HG03139 (cell line): Measurements from ENCODE around the gene TIAM2.
"Not testable (repeated sequence)": the region's sequence is repeated elsewhere in the genome, so short reads cannot be mapped to it uniquely, and the experiment has no call there.

Experiments used
- ATAC-seq: cut with Tn5 transposase; IDR thresholded peaks from one replicate; pipeline ENCODE4 v1.9.1; 2021; ENCODE audit not compliant: unreplicated experiment

The TIAM2 gene

DNA sequence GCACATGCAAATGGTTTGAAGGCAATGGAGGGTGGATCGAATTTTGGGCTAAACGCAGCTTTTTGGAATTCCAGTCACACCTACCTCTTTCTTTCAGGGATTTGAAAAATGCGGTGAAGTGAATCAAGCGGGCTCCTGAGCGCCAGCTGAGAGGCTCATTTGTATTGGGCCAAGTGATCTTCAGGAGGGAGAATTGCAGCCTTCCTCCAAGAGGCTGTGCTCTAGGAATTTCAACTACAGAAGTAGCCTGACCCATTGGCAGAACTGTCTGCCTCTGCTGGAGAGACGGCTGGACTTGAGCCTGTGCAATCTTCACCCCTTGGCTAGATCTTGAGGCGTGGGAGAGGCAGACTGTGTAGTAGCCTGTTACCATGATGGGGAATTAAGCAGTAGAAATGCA, 5.7 kb upstream of the TIAM2 start:
- ATAC-seq: no peak

DNA sequence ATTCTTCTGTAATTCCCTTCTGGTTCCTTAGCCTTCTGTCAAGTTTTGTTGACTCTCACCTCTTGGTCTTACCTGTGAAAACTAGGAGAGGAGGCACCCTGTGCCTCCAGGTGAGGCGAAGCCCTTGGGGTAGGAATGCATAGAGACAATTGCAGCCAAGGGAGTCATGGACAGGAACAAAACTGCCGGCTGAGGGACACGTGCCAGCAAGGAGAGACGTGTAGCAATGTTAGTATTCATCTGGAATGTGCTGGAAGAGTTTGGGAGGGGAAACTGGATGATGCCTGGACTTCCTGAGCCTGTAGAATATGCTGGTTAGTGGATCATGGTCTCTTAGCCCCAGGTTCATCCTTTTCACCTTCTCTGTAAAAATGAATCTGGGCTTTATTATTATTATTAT, 3.9 kb upstream of the TIAM2 start:
- ATAC-seq: no peak

DNA sequence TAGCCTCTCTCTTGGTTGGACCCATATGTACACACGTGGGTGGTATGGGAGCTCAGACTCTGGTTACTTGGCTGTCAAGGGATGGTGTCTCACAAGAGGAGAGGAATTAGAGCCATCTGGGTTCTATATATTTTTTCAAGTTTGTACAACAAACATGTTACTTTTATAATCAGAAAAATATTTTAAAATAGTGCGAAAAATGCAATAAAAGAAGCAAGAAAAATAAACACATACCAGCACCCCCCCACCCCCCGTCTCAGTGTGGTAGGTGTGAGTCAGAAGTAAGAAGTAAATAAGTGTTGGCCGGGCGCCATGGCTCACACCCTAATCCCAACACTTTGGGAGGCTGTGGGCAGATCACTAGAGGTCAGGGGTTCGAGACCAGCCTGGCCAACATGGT, 2.1 kb upstream of the TIAM2 start:
- no peak for ATAC-seq

DNA sequence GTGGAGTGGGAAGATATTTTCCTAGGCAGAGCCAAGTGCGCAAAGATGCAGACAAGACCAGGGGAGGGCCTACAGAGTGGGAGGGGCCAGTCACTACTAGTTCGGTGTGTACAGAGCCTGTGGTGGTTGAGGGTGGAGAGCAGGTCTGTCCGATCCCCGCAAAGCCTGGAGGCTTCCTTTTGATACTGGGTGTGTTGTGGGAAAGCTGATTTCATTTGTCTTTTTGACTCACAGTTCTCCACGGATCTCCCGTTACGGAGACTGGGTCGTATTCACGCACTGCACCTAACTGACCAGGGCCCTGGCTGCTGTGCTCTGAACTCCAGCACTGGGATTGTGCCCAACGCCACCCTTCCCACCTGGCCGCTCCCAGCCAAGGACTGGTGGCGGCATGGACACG, 1.4 kb upstream of the TIAM2 start:
- no peak for ATAC-seq

DNA sequence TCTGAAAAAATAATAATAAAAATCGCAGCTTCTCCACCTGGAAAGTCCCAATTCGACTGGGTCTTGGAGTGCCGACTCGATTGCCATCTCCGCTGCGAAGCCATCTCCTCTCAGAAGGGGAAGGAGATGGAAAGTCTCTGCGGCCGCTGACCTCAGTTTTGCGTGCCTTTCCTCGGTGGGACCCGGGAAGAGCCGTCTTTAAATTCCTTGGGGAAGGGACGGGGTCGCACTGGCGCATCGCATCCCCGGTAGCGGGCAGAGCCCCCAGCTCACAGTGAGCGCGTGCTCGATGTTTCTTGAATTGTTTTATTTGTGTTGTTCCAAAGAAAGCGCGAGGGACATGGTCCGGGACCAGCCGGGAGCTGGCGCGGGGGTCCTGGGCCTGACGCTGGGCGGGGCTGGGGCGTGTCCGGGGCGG, 270 bp upstream of the TIAM2 start:
- ATAC-seq: no peak

DNA sequence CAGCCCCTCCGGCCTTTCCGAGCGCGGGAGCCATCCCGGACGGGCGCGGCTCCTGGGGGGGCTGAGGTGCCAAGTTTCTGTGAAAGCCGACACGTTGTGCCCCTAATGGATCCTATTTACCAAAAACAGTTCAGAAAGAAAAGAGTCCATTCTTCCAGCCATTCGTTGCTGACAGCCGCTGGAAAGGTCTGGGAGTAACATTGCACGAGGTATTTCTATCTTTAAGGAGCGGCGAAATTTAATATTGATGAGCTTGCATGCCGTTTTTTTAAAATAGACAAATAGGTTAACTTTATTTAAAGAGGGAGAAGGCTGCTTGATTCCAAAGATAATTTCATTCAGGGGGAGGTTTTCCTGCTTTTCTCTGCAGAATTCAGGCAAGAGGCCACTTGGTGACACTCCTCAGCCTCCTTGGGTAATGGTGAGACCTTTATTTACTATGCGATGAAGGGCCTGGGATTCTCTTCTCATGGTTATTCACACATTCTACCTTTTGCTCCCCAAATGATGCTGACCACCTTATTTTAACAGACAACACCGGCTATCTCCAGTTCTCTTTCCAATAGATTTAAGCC, 988 bp downstream of the TIAM2 start:
- no peak for ATAC-seq

DNA sequence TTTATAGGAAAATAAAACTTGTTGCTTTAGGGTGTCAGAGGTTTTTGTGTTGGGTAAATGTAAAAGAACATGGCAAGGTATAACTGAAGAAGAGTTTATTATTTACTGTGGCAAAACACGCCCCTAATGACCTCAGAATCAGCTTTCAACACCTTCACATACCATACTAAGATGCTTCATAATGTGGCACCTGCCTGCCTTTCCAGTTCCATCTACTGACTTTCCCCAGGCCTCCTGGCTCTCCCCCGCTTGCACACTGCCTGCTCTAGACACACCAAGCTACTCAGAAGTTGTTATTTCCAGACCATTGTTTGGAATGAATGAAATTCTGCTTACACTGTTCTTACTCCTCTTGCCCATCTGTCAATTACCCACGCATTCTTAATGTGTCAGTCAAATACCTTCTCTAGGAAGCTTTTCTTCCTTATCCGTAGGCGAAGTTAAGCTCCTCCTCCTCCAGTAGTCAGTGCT, 1.8 kb downstream of the TIAM2 start:
- ATAC-seq: no peak

DNA sequence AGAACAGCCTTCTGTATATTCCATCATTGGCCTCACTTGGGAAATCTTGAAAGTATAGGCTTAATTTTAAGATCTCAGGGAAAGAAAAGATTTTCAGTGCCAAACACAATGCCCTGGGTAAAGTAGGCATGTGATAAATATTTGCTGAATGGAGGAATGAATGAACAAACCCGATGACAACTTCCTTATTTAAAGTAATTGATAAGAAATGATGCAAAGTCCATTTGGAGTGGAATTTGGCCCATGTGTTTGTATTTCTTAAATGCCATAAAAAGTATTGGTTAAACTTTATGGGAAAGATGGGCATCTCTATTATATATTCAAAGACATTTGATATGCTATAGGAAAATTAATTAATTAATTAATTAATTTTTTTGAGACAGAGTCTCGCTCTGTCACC, 3.7 kb downstream of the TIAM2 start:
- no peak for ATAC-seq

DNA sequence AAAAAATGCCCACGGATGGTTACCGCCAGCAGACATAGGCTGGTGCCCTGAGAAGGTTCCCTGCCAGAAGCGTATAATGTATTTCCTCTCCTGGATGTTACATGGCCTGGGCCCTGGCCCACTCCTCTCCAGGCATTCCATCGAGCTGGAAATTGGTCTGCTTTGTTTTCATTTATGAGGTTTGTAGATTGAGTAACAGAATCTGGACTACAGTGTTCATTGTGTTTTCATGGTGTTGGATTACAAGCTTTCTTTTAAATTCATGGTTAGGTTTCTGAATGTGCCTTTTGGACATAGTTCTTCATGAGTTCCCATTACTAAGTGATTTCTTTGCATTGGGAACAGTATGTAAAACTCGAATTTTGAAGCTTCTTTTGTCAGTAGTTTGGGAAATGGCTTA, 6.4 kb downstream of the TIAM2 start:
- no peak for ATAC-seq

DNA sequence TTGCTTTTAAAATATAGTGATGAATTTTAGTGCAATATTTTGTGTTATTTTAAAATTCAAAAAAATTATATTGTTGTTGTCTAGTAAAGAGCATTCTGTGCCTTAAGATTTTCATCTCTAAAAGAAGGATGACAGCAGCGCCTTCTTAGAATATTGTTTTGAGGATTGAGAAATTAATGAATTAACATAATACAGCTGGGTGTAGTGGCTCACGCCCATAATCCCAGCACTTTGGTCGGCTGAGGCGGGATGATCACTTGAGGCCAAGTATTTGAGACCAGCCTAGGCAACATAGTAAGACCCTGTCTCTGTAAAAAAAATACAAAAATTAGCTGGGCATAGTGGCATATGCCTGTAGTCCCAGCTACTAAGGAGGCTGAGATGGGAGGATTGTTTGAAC, 6.8 kb downstream of the TIAM2 start:
- ATAC-seq: no peak

DNA sequence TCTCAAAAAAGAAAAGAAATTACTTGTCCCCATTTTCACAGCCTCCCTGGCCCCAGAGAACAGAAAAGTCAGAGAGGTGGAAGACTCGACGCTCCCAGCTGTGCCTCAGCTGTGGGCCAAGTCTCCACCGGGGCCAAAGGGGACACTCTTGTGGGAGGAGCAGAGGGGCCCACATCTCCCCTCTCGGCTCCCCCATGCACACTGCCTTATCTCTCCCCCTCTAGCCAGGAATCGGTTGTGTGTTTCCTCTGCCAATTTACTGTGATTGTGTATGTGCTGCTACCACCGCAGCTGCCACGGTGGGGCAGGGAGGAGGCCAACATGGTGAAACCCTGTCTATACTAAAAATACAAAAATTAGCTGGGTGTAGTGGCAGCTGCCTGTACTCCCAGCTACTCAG, 8.4 kb downstream of the TIAM2 start:
- ATAC-seq: no peak

DNA sequence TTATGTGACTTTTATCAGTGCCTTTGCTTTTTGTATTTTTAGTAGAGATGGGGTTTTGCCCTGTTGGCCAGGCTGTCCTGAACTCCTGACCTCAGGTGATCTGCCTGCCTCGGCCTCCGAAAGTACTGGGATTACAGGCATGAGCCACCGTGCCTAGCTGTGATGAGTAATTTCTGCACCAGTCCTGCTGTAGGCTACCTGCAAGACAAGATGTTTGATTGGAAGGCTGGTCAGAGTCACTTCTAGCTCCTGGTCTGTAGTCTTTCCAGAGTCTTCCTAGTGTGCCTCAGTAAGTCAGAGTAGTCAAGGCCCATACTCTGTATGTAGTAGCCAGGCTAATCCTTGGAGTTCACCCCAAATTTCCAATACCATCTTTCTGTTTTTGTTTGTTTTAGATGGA, 8.9 kb downstream of the TIAM2 start:
- no peak for ATAC-seq

DNA sequence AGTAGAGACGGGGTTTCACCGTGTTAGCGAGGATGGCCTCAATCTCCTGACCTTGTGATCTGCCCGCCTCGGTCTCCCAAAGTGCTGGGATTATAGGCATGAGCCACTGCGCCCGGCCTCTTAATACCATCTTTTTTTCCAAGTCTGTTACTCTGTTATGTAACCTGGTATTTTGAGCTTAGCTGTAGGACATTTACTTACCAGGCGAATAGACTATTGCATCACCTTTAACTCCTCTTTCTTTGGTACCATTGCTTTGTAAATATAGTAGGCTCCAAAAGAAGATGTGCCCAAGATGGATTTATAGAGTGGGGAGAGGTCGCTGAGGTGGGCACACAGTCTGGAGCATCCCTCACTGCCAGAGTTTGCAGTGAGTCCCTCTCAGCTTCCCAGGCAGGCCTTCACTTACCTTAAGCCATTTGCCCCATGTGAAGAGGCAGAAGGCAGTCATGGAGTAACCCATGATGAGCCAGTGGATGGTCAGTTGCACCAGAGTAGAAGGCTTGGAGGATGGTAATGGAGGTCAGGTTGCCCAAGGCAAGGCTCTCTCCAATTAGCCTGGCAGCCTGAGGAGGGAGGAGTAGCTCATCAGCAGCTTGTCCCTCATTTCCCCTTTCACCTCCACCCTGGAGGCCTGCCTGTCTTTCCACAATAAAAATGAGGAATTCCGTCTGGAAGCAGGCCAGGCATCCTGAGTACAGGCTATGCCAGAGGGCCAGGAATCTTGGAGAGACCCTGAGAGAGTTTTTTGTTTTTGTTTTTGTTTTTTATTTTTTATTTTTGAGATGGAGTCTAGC, 9.7 kb downstream of the TIAM2 start:
- ATAC-seq: no peak

DNA sequence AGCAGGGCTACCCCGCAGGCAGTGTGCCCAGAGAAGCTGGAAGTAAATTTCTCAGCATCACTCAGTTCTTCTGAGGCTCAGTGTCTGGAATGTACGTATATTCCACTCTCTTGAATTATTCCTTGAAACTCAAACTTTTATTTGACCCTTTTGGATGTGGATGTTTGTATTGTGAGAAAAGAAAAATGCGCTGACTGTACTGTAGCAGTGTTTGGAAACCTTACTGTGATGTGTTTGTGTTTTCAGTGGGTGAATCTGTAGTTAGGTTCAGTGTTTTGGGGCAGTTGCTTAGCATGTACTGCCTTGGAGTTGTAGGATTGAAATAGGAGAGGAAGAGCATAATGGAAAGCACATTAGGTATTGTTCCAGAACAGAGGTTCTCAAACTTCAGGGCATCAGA, 13.5 kb downstream of the TIAM2 start:
- no peak for ATAC-seq

DNA sequence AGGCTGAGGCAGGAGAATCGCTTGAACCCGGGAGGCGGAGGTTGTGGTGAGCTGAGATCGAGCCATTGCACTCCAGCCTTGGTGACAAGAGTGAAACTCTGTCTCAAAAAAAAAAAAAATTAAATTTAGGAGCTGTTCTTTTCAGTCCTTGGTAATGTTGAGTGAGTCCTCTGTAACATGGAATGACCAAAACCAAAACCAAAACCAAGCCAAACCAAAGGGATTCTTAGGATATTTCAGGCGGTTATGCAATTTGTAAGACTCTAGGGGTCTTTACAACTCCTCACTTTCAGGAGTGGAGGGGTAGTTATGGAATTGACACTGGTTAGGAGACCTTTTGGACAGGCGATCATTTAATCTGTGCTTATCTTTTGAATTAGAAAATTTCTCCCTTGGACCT, 15.8 kb downstream of the TIAM2 start:
- ATAC-seq: no peak

DNA sequence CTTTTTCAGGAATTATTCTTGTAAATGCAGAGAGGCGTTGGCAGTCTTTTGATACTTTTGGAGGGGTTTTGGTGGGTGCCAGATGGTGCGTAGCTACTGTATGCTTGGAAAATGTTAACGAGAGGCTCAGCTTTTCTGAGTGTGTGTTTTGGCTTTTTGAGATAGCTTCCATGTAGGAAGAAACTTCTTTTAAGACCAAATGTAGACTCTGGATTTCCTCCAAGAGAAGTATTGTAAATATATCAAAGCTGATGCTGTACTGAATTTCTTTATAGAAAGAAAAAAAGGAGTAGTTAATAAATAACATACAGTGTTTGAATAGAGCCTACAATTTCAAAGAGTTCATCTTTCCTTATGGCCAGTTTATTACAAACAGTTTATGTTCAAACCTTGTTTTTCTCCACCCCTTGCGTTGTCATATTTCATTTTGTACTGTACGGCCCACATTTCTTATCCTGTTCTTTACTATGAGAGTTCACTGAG, 16.7 kb downstream of the TIAM2 start:
- ATAC-seq: no peak

DNA sequence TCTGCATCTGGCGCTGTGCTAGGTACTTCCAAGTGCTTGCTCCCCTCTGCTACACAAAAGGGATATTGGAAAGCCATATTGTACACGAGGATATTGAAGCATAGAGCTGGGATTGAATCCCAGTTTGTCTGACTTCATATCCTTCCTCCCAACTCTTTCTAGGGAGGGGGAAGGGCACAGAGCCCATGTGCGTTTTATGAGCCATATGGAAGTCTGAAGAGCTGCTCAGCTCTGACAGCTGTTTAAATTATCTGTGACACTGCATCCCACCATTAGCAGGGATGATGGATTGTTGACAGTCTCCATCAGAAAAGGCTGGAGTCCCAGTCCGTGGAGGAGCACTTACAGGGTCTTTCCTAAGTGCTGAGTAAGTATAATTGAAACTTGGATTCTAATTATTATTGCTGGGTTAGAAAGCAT, 18.4 kb downstream of the TIAM2 start:
- ATAC-seq: no peak

DNA sequence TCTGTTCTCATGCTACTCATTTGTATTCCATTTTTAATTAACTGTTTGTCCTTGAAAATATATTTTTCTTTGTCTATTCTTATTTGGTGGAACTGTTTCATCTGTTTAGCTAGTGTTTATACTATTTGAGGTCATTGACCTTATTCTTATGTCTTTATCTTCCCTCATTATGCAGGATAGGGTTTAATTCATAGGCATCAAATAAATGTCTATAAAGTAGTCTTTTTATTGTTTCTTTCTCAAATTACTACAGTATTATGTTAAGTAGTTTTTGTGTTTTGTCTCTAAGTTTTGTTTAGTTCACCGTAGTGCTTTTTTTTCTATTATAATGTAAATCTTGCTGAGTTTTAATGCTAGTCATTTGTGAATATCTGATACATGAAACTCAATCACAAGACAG, 19.0 kb downstream of the TIAM2 start:
- ATAC-seq: no peak

DNA sequence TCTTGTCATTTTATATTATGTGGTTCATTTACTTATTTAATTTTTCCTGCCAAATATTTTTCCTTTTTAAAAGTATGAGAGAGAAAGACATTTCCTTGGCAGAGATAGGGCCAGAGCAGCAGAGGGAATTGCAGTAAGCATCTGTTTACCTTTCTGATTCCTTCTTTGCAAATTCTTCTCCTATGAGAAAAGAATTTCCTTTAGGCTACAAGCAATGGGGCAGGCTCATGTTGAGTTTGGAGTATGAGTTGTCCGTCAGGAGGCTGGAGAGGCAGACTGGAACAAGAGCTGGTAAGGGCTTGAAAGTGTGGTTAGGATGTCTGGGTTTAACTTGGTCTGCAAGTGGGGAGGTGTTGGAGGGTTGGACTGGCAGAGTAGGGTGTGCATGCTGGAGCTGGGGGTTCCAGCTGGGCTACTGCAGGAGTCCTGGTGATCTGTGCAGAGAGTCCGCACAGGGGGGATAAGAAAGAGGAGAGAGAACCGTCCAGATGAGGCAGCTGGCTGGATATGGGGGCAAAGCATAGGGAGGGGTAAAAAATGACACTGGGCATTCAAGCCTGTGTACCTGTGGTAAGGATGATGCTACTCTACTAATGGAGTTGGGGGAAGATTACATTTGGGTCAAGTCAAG, 19.7 kb downstream of the TIAM2 start:
- ATAC-seq: no peak

DNA sequence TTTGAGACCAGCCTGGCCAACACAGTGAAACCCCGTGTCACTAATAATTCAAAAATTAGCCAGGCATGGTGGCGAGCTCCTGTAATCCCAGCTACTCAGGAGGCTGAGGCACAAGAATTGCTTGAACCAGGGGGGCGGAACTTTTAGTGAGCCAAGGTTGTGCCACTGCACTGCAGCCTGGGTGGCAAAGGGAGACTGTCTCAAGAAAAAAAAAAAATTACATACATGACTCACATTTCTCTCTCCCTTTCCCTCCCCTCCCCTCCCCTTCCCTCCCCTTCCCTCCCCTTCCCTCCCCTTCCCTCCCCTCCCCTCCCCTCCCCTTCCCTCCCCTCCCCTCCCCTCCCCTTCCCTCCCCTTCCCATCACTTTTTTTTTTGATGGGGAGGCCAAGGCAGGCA, 23.3 kb downstream of the TIAM2 start:
- ATAC-seq: not testable (repeated sequence)

DNA sequence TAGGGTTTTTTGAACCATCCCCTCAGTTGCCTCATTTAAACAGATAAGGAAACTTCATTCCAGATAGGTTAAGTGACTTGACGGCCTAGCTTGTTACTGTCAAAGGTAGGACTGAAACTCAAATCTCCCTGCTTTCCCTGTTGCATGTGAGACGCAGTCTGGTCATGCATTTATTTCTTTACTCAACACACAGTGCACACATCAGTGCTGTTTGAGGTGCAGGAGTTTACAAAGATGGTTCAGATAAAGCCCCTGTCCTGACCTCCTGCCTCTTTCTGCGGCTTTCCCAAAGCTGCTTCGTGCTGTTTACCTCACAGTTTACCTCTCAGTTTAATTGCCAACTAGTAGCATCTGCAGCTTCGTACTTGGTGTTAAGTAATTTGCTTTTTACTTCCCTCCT, 26.6 kb downstream of the TIAM2 start:
- ATAC-seq: no peak

DNA sequence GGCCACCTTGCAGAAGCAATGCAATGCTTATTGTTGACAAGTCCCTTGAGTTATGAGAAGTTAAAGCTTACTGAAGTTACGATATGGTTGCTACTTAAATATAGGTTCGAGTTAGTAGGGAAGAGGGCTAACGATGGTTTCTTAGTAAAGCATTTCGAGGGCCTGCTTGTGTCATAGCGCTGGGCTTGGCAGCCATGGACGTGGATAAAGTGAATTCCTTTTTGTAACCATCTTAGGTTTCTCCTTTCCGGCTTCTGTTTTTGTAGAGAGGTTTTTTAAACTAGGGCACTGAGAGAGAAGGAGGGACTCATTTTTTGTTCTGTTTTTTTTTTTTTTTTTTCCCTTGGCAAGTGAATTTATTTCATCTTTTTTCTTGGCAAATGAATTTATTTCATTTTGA, 27.6 kb downstream of the TIAM2 start:
- ATAC-seq: no peak
